WTC11 (cell line): ENCODE data around the gene CPLANE1. TPM values are rescaled to one million over a fixed set of nuclear protein-coding genes. Genes with fewer than 3 reads are reported as not detected.

Source experiments
- ATAC-seq: fragments of 200-7000 bp; cut with Tn5 transposase; 2 replicates; pipeline ENCODE4 v1.10.0; 2021; ENCODE audit warnings: mild to moderate bottlenecking, moderate library complexity
- CTCF ChIA-PET: fragments of 300-600 bp; sonication (Branson Sonifier 250); formaldehyde crosslinking; loops from one replicate; lab custom pipeline; 2021; ENCODE audit warnings: antibody characterized with exemption; lab: Charles Lee
- POLR2A ChIA-PET: fragments of 350-600 bp; sonication (Branson Sonifier 250); formaldehyde crosslinking; loops from one replicate; lab custom pipeline; 2021; ENCODE audit warnings: antibody characterized with exemption; lab: Charles Lee
- DNase-seq: peaks from one replicate; pipeline ENCODE4 v3.0.0; 2021; ENCODE audit warnings: low spot score
- H3K27ac Mint-ChIP-seq: 2 replicates; pipeline ENCODE4 v1.8.0; 2021; ENCODE audit warnings: mixed read lengths
- H3K27me3 Mint-ChIP-seq: 2 replicates; pipeline ENCODE4 v1.8.0; 2021; ENCODE audit warnings: low read depth, mild to moderate bottlenecking, moderate library complexity, mixed read lengths
- H3K36me3 Mint-ChIP-seq: 2 replicates; pipeline ENCODE4 v1.8.0; 2021; ENCODE audit warnings: mixed read lengths
- H3K4me1 Mint-ChIP-seq: 2 replicates; pipeline ENCODE4 v1.8.0; 2022; ENCODE audit warnings: mixed read lengths
- H3K4me3 Mint-ChIP-seq: 2 replicates; pipeline ENCODE4 v1.8.0; 2021; ENCODE audit warnings: mild to moderate bottlenecking, moderate library complexity, mixed read lengths
- H3K9me3 Mint-ChIP-seq: 2 replicates; pipeline ENCODE4 v1.8.0; 2021; ENCODE audit warnings: mixed read lengths
- AFF4 ChIP-seq: sonication (generic); formaldehyde crosslinking; IDR thresholded peaks from 2 replicates; pipeline ENCODE4 v1.8.1; 2023; ENCODE audit warnings: mild to moderate bottlenecking, missing genetic modification reagents, borderline replicate concordance
- GABPB1 ChIP-seq: sonication (generic); formaldehyde crosslinking; IDR thresholded peaks from 2 replicates; pipeline ENCODE4 v1.8.1; 2023; ENCODE audit warnings: mild to moderate bottlenecking, missing genetic modification reagents
- MYBL2 ChIP-seq: sonication (generic); formaldehyde crosslinking; IDR thresholded peaks from 2 replicates; pipeline ENCODE4 v1.8.1; 2023; ENCODE audit warnings: mild to moderate bottlenecking, moderate library complexity, missing genetic modification reagents
- NFYB ChIP-seq: sonication (generic); formaldehyde crosslinking; conservative IDR thresholded peaks from 2 replicates; pipeline ENCODE4 v1.8.0; 2022; ENCODE audit warnings: low read depth, missing genetic modification reagents
- NR2C2 ChIP-seq: sonication (generic); formaldehyde crosslinking; IDR thresholded peaks from 2 replicates; pipeline ENCODE4 v1.8.0; 2022; ENCODE audit warnings: mild to moderate bottlenecking, missing genetic modification reagents
- SP1 ChIP-seq: sonication (generic); formaldehyde crosslinking; conservative IDR thresholded peaks from 2 replicates; pipeline ENCODE4 v1.8.1; 2022; ENCODE audit warnings: missing genetic modification reagents
- TCF7 ChIP-seq: sonication (generic); formaldehyde crosslinking; IDR thresholded peaks from 2 replicates; pipeline ENCODE4 v1.8.0; 2022; ENCODE audit warnings: mild to moderate bottlenecking, low read depth, missing genetic modification reagents, moderate library complexity
- TEAD4 ChIP-seq: sonication (generic); formaldehyde crosslinking; IDR thresholded peaks from 2 replicates; pipeline ENCODE4 v1.8.0; 2022; ENCODE audit warnings: mild to moderate bottlenecking, missing genetic modification reagents
- TP53 ChIP-seq: sonication (generic); formaldehyde crosslinking; IDR thresholded peaks from 2 replicates; pipeline ENCODE4 v1.8.1; 2023; ENCODE audit warnings: mild to moderate bottlenecking, missing genetic modification reagents
- USF1 ChIP-seq: sonication (generic); formaldehyde crosslinking; IDR thresholded peaks from 2 replicates; pipeline ENCODE4 v1.8.0; 2022; ENCODE audit warnings: mild to moderate bottlenecking, missing genetic modification reagents
- total RNA-seq: library from RNA; stranded (reverse); gene quantifications from 3 replicates; pipeline ENCODE4 v1.2.3, GENCODE V29; 2021
- TF ChIP-seq, protein P1 (sequence below): sonication (generic); formaldehyde crosslinking; IDR thresholded peaks from 2 replicates; pipeline ENCODE4 v1.8.0; 2022; ENCODE audit warnings: mild to moderate bottlenecking, missing genetic modification reagents
- TF ChIP-seq, protein P2 (sequence below): fragments of 250-450 bp; sonication (Bioruptor Pico); IDR thresholded peaks from 2 replicates; pipeline ENCODE4 v1.8.0; 2021; ENCODE audit warnings: mild to moderate bottlenecking
- TF ChIP-seq, protein P3 (sequence below): sonication (generic); formaldehyde crosslinking; IDR thresholded peaks from 2 replicates; pipeline ENCODE4 v1.8.1; 2023; ENCODE audit warnings: mild to moderate bottlenecking, missing genetic modification reagents
- TF ChIP-seq, protein P4 (sequence below): sonication (generic); formaldehyde crosslinking; IDR thresholded peaks from 2 replicates; pipeline ENCODE4 v1.8.1; 2022; ENCODE audit warnings: low read depth, mild to moderate bottlenecking, moderate library complexity, missing genetic modification reagents, borderline replicate concordance
- TF ChIP-seq, protein P5 (sequence below): sonication (generic); formaldehyde crosslinking; IDR thresholded peaks from 2 replicates; pipeline ENCODE4 v1.8.1; 2022; ENCODE audit warnings: mild to moderate bottlenecking, moderate library complexity, missing genetic modification reagents
- TF ChIP-seq, protein P6 (sequence below): sonication (generic); formaldehyde crosslinking; IDR thresholded peaks from 2 replicates; pipeline ENCODE4 v1.8.1; 2023; ENCODE audit warnings: mild to moderate bottlenecking, missing genetic modification reagents, moderate library complexity

Gene CPLANE1
- total RNA-seq, 1 experiment from 2014 or later, result 4.8 TPM

- Mint-ChIP-seq H3K9me3 (no peaks in the 10 kb centered on the region), H3K4me1 (peaks cover 2% of the 10 kb centered on the region; the same call in 1 of the 2 replicates), H3K36me3 (no peaks in the 10 kb centered on the region), H3K27ac (no peak overlapping the region), H3K4me3 (no peak overlapping the region), H3K27me3 (no peaks in the 10 kb centered on the region)
- POLR2A ChIA-PET, result no interaction called here
- DNase-seq, result no peak
- no peak for ATAC-seq
- TF ChIP-seq SP1 (no peak), AFF4 (CRISPR knock-in tag) (no peak), USF1 (CRISPR knock-in tag) (no peak)
- TF ChIP-seq, protein P1, sequence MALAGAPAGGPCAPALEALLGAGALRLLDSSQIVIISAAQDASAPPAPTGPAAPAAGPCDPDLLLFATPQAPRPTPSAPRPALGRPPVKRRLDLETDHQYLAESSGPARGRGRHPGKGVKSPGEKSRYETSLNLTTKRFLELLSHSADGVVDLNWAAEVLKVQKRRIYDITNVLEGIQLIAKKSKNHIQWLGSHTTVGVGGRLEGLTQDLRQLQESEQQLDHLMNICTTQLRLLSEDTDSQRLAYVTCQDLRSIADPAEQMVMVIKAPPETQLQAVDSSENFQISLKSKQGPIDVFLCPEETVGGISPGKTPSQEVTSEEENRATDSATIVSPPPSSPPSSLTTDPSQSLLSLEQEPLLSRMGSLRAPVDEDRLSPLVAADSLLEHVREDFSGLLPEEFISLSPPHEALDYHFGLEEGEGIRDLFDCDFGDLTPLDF (CRISPR knock-in tag), result no peak
- TF ChIP-seq, protein P2, sequence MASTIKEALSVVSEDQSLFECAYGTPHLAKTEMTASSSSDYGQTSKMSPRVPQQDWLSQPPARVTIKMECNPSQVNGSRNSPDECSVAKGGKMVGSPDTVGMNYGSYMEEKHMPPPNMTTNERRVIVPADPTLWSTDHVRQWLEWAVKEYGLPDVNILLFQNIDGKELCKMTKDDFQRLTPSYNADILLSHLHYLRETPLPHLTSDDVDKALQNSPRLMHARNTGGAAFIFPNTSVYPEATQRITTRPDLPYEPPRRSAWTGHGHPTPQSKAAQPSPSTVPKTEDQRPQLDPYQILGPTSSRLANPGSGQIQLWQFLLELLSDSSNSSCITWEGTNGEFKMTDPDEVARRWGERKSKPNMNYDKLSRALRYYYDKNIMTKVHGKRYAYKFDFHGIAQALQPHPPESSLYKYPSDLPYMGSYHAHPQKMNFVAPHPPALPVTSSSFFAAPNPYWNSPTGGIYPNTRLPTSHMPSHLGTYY, result no peak
- TF ChIP-seq, all 79 proteins: peak for 0
- CTCF ChIA-PET, result no interaction called here
These were observed 42.4 kb downstream of the CPLANE1 start for GRCh38 chr5:37206736-37207135.

- no peaks in the 10 kb centered on the region for H3K27me3 Mint-ChIP-seq
- ChIA-PET POLR2A (no interaction called here), CTCF (interaction anchor here (0.8 kb wide), 1 partner anchor 422 kb away, joined by 3 read pairs; no protein-coding TSS in a partner anchor)
- no peak overlapping the region for H3K27ac Mint-ChIP-seq
- TF ChIP-seq GABPB1 (CRISPR knock-in tag) (no peak), TEAD4 (CRISPR knock-in tag) (no peak), MYBL2 (CRISPR knock-in tag) (no peak), TCF7 (CRISPR knock-in tag) (no peak), NR2C2 (CRISPR knock-in tag) (no peak), TP53 (CRISPR knock-in tag) (no peak), SP1 (no peak), NFYB (CRISPR knock-in tag) (no peak)
- TF ChIP-seq, protein P3, sequence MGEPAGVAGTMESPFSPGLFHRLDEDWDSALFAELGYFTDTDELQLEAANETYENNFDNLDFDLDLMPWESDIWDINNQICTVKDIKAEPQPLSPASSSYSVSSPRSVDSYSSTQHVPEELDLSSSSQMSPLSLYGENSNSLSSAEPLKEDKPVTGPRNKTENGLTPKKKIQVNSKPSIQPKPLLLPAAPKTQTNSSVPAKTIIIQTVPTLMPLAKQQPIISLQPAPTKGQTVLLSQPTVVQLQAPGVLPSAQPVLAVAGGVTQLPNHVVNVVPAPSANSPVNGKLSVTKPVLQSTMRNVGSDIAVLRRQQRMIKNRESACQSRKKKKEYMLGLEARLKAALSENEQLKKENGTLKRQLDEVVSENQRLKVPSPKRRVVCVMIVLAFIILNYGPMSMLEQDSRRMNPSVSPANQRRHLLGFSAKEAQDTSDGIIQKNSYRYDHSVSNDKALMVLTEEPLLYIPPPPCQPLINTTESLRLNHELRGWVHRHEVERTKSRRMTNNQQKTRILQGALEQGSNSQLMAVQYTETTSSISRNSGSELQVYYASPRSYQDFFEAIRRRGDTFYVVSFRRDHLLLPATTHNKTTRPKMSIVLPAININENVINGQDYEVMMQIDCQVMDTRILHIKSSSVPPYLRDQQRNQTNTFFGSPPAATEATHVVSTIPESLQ (CRISPR knock-in tag), result no peak
- TF ChIP-seq, protein P4, sequence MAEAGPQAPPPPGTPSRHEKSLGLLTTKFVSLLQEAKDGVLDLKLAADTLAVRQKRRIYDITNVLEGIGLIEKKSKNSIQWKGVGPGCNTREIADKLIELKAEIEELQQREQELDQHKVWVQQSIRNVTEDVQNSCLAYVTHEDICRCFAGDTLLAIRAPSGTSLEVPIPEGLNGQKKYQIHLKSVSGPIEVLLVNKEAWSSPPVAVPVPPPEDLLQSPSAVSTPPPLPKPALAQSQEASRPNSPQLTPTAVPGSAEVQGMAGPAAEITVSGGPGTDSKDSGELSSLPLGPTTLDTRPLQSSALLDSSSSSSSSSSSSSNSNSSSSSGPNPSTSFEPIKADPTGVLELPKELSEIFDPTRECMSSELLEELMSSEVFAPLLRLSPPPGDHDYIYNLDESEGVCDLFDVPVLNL (CRISPR knock-in tag), result no peak
- TF ChIP-seq, protein P5, sequence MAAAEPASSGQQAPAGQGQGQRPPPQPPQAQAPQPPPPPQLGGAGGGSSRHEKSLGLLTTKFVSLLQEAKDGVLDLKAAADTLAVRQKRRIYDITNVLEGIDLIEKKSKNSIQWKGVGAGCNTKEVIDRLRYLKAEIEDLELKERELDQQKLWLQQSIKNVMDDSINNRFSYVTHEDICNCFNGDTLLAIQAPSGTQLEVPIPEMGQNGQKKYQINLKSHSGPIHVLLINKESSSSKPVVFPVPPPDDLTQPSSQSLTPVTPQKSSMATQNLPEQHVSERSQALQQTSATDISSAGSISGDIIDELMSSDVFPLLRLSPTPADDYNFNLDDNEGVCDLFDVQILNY (CRISPR knock-in tag), result no peak
- TF ChIP-seq, protein P2, result no peak
- TF ChIP-seq, protein P6, sequence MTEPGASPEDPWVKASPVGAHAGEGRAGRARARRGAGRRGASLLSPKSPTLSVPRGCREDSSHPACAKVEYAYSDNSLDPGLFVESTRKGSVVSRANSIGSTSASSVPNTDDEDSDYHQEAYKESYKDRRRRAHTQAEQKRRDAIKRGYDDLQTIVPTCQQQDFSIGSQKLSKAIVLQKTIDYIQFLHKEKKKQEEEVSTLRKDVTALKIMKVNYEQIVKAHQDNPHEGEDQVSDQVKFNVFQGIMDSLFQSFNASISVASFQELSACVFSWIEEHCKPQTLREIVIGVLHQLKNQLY (CRISPR knock-in tag), result no peak
- DNase-seq (no peak), ATAC-seq (no peak)
- H3K4me1 Mint-ChIP-seq, result no peaks in the 10 kb centered on the region
- H3K36me3 Mint-ChIP-seq, result no peaks in the 10 kb centered on the region
- no peaks in the 10 kb centered on the region for H3K9me3 Mint-ChIP-seq
- no peak overlapping the region for H3K4me3 Mint-ChIP-seq
These were observed 50.3 kb downstream of the CPLANE1 start for GRCh38 chr5:37198842-37199241.
